OCI-LY3 (cell line): ENCODE results near the gene HOOK2.

Experiments
- H2AFZ ChIP-seq: fragments of 200-600, 300-600 bp; shearing (Covaris generic); 2 replicates; pipeline ENCODE4 v1.6.0; 2014; ENCODE audit warnings: antibody characterized with exemption, low read depth, low read length
- H3K27ac ChIP-seq: fragments of 200-600, 300-600 bp; sonication (generic); 2 replicates; pipeline ENCODE4 v1.5.1; 2014; ENCODE audit warnings: mild to moderate bottlenecking, low read length, moderate library complexity, mixed read lengths
- H3K27me3 ChIP-seq: fragments of 200-600, 300-600 bp; sonication (generic); 2 replicates; pipeline ENCODE4 v1.6.1; 2014; ENCODE audit warnings: low read depth, low read length, mixed read lengths
- H3K36me3 ChIP-seq: fragments of 200-600, 300-600 bp; sonication (generic); replicated peaks from 2 replicates; pipeline ENCODE3; 2014; ENCODE audit warnings: low read depth, low read length, mixed read lengths
- H3K4me1 ChIP-seq: fragments of 300-600, 200-600 bp; sonication (generic); 2 replicates; pipeline ENCODE4 v1.6.1; 2014; ENCODE audit warnings: low read length, mixed read lengths
- H3K4me2 ChIP-seq: fragments of 200-600, 300-600 bp; sonication (generic); 2 replicates; pipeline ENCODE4 v1.6.1; 2014; ENCODE audit warnings: low read length, mixed read lengths
- H3K4me3 ChIP-seq: fragments of 300-600, 200-600 bp; sonication (generic); 2 replicates; pipeline ENCODE4 v1.5.1; 2014; ENCODE audit warnings: antibody characterized with exemption, mild to moderate bottlenecking, low read length, moderate library complexity
- H3K79me2 ChIP-seq: fragments of 300-600, 200-600 bp; shearing (Covaris generic); 2 replicates; pipeline ENCODE4 v1.6.1; 2014; ENCODE audit warnings: mild to moderate bottlenecking, low read length, mixed read lengths
- H3K9ac ChIP-seq: fragments of 300-600, 200-600 bp; shearing (Covaris generic); 2 replicates; pipeline ENCODE4 v1.6.0; 2014; ENCODE audit warnings: mild to moderate bottlenecking, low read length, moderate library complexity
- H3K9me3 ChIP-seq: fragments of 200-600, 300-600 bp; shearing (Covaris generic); 2 replicates; pipeline ENCODE4 v1.6.1; 2014; ENCODE audit warnings: low read length, mixed read lengths; ENCODE audit not compliant: insufficient read depth
- H4K20me1 ChIP-seq: fragments of 200-600, 300-600 bp; sonication (generic); 2 replicates; pipeline ENCODE4 v1.6.1; 2016; ENCODE audit warnings: low read length, mixed read lengths; ENCODE audit not compliant: insufficient read depth
- CTCF ChIP-seq: fragments of 200-600, 300-600 bp; sonication (generic); IDR thresholded peaks from 2 replicates; pipeline ENCODE4 v1.5.1; 2014; ENCODE audit warnings: antibody characterized with exemption, low read length, low read depth
- EZH2phosphoT487 ChIP-seq: fragments of 200-600 bp; shearing (Covaris generic); IDR thresholded peaks from 2 replicates; pipeline ENCODE4 v1.6.1; 2018; ENCODE audit warnings: antibody characterized with exemption, mixed run types, low read depth

HOOK2 gene

DNA sequence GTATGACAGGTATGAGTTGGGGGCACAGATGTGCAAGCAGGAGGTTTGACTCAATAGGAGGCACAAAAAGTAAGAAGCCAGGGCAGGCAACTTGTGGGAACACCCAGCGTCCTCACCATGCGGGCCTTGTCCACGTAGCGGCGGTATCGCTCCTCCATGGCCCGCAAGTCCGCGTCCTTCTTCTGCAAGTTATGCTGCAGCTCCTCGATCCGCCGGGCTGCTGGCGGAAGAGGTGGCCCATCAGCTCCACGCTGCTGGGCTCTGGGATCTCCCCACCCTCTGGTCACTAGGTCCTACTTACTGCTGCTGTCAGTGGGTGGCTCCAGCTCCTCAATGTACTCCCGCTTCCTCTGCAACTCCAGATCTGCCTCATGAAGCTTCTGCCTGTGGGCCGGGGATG is 10.7 kb downstream of the HOOK2 start:
- Histone ChIP-seq H2AFZ (no peak overlapping the region), H3K9me3 (no peaks in the 10 kb centered on the region), H3K4me1 (peaks cover 3% of the 10 kb centered on the region; the same call in 1 of the 2 replicates), H3K27ac (no peak overlapping the region), H3K79me2 (no peaks in the 10 kb centered on the region), H3K9ac (no peak overlapping the region), H3K36me3 (peaks cover 7% of the 10 kb centered on the region), H3K4me3 (no peak overlapping the region), H3K4me2 (no peak overlapping the region), H3K27me3 (no peaks in the 10 kb centered on the region), H4K20me1 (no peaks in the 10 kb centered on the region)
- TF ChIP-seq CTCF (no peak), EZH2phosphoT487 (no peak)

GRCh38 chr19:12763100-12763499 is 12.3 kb downstream of the HOOK2 start:
- no peak overlapping the region for H3K4me3 ChIP-seq
- no peaks in the 10 kb centered on the region for H4K20me1 ChIP-seq
- H3K9me3 ChIP-seq = no peaks in the 10 kb centered on the region
- H3K4me2 ChIP-seq = no peak overlapping the region
- peaks cover 3% of the 10 kb centered on the region; the same call in 1 of the 2 replicates for H3K4me1 ChIP-seq
- H3K27me3 ChIP-seq = no peaks in the 10 kb centered on the region
- no peaks in the 10 kb centered on the region for H3K79me2 ChIP-seq
- H3K27ac ChIP-seq = no peak overlapping the region
- H2AFZ ChIP-seq = no peak overlapping the region
- no peak overlapping the region for H3K9ac ChIP-seq
- no peak for TF ChIP-seq CTCF
- no peak for TF ChIP-seq EZH2phosphoT487
- peaks cover 7% of the 10 kb centered on the region for H3K36me3 ChIP-seq

DNA sequence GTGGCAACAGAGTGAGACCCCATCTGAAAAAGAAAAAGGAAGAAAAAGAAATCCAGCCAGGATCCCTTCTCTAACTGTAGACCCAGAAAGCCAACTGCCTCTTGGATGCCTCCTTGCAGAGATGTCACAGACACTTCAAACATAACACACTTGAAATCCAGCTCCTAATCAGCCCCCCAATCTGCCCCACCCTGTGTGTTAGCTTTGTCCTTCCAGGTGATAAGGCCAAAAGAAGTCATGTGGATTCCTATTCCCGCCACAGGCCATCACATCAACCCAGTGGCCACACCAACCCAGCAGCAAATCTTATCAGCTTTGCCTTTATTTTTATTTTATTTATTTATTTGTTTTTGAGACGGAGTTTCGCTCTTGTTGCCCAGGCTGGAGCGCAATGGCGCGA is 15.7 kb downstream of the HOOK2 start:
- no peak overlapping the region for H3K27ac ChIP-seq
- H3K4me2 ChIP-seq = no peak overlapping the region
- no peak overlapping the region for H3K4me3 ChIP-seq
- H2AFZ ChIP-seq = no peak overlapping the region
- no peak overlapping the region for H3K9ac ChIP-seq
- no peaks in the 10 kb centered on the region for H3K27me3 ChIP-seq
- H3K79me2 ChIP-seq = no peaks in the 10 kb centered on the region
- TF ChIP-seq EZH2phosphoT487 = no peak
- TF ChIP-seq CTCF = no peak
- H3K9me3 ChIP-seq = no peaks in the 10 kb centered on the region
- H3K36me3 ChIP-seq = peaks cover 7% of the 10 kb centered on the region
- H4K20me1 ChIP-seq = no peaks in the 10 kb centered on the region
- no peaks in the 10 kb centered on the region for H3K4me1 ChIP-seq

- no peak overlapping the region for H3K27ac ChIP-seq
- H3K9me3 ChIP-seq = no peaks in the 10 kb centered on the region
- no peak overlapping the region for H3K4me2 ChIP-seq
- no peaks in the 10 kb centered on the region for H3K36me3 ChIP-seq
- H3K4me3 ChIP-seq = no peak overlapping the region
- H3K4me1 ChIP-seq = no peaks in the 10 kb centered on the region
- no peaks in the 10 kb centered on the region for H4K20me1 ChIP-seq
- H3K9ac ChIP-seq = no peak overlapping the region
- TF ChIP-seq CTCF (no peak), EZH2phosphoT487 (no peak)
- no peak overlapping the region for H2AFZ ChIP-seq
- no peaks in the 10 kb centered on the region for H3K79me2 ChIP-seq
- 0 out of 2 replicates have a peak, but pooled peaks cover 5% of the 10 kb centered on the region for H3K27me3 ChIP-seq
These were observed 17.6 kb downstream of the HOOK2 start for GRCh38 chr19:12757544-12758274.
